Neural progenitor cell (in vitro differentiated cells): Measurements from ENCODE around the gene GCSAML.

Experiments
- CTCF ChIP-seq: fragments of 200-600 bp; sonication (generic); IDR thresholded peaks from 2 replicates; pipeline ENCODE4 v1.5.1; 2017; ENCODE audit warnings: antibody characterized with exemption, mild to moderate bottlenecking
- EZH2 ChIP-seq: fragments of 200-600 bp; sonication (generic); IDR thresholded peaks from 2 replicates; pipeline ENCODE4 v1.6.1; 2017; ENCODE audit warnings: antibody characterized with exemption, mild to moderate bottlenecking, moderate library complexity
- EZH2phosphoT487 ChIP-seq: fragments of 200-600 bp; sonication (generic); IDR thresholded peaks from 2 replicates; pipeline ENCODE4 v1.6.1; 2017; ENCODE audit warnings: antibody characterized with exemption

DNA sequence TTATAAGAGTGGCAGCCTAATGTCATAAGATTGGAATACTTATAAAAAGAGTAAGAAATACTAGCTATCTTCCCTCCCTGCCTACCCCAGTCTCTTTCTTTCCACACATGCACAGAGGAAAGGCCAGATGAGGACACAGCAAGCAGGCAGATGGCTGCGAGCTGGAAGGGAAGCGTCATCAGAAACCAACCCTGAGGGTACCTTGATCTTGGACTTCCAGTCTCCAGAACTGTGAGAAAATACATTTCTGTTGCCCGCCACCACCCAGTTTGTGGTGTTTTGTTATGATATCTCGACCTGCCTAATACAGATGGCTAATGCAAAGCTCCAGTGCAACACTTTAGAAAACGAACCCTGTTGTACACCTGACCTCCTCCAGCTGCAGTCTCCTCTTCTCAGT, 10.4 kb upstream of the GCSAML start:
- TF ChIP-seq CTCF (no peak), EZH2 (no peak), EZH2phosphoT487 (no peak)
